Stomach smooth muscle (tissue), 2 donors: ENCODE results near the gene AFP.

Experiments
- H3K27ac ChIP-seq: one replicate; pipeline ENCODE4 v1.7.0; 2013; ENCODE audit warnings: mild to moderate bottlenecking, low read length, inconsistent platforms
- H3K27me3 ChIP-seq, 2 donors: one replicate each; pipeline ENCODE4 v1.7.0; 2013; ENCODE audit warnings: low read length in 2 of 2; ENCODE audit not compliant: insufficient read depth in 2 of 2, control insufficient read depth in 1 of 2
- H3K36me3 ChIP-seq, 2 donors: one replicate each; pipeline ENCODE4 v1.7.0; 2013; ENCODE audit warnings: low read length in 2 of 2; ENCODE audit not compliant: control insufficient read depth in 2 of 2, insufficient read depth in 2 of 2
- H3K4me1 ChIP-seq: one replicate; pipeline ENCODE4 v1.7.0; 2013; ENCODE audit warnings: low read length; ENCODE audit not compliant: control insufficient read depth, insufficient read depth
- H3K4me3 ChIP-seq, 2 donors: one replicate each; pipeline ENCODE4 v1.7.0; 2013; ENCODE audit warnings: low read length in 2 of 2
- H3K9ac ChIP-seq, 2 donors: one replicate each; pipeline ENCODE4 v1.7.0; 2013; ENCODE audit warnings: low read length in 2 of 2, mild to moderate bottlenecking in 1 of 2
- H3K9me3 ChIP-seq, 2 donors: one replicate each; pipeline ENCODE4 v1.7.0; 2013; ENCODE audit warnings: low read length in 2 of 2; ENCODE audit not compliant: control insufficient read depth in 2 of 2
- donor health status: healthy.
- donor health status: Pancreatic carcinoma.

Gene AFP

DNA sequence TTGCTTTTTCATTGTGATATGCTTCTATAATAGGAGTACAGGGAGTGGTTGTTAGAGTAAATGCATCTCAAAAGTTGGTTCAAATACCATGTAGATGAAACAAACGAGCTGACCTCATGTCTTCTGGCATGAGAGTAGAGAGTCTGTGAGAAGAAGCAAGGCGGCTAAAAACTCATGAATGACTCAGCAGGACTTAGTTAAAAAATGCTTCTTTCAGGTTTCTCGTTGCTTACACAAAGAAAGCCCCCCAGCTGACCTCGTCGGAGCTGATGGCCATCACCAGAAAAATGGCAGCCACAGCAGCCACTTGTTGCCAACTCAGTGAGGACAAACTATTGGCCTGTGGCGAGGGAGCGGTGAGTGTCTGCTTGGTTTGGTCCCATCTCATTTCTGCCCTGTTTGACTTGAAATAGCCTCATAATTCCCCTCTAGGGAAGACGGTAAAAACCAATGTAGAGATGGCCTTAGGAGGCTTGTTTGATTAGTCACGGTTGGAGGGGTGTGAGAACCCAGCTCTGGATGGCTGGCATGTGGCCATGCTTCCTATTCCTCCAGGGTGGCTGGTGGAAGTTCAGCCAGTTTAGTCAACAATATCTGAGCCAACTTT lies 14.5 kb downstream of the AFP start:
- no peaks in the 10 kb centered on the region for H3K27me3 ChIP-seq
- no peaks in the 10 kb centered on the region for H3K36me3 ChIP-seq
- no peaks in the 10 kb centered on the region for H3K9me3 ChIP-seq
- no peak overlapping the region for H3K9ac ChIP-seq
- no peak overlapping the region for H3K4me3 ChIP-seq
- H3K4me1 ChIP-seq = no peaks in the 10 kb centered on the region
- no peak overlapping the region for H3K27ac ChIP-seq

- Histone ChIP-seq H3K9ac (no peak overlapping the region), H3K36me3 (no peaks in the 10 kb centered on the region), H3K4me3 (no peak overlapping the region), H3K27me3 (no peaks in the 10 kb centered on the region), H3K4me1 (no peaks in the 10 kb centered on the region), H3K27ac (no peak overlapping the region), H3K9me3 (no peaks in the 10 kb centered on the region)
Measured at GRCh38 chr4:73451404-73451803, 15.4 kb downstream of the AFP start.

- H3K9ac ChIP-seq = no peak overlapping the region
- H3K9me3 ChIP-seq = no peaks in the 10 kb centered on the region
Measured at GRCh38 chr4:73451981-73452747, 16.1 kb downstream of the AFP start.

GRCh38 chr4:73452953-73453700 lies 17.1 kb downstream of the AFP start:
- Histone ChIP-seq H3K4me3 (no peak overlapping the region), H3K4me1 (no peaks in the 10 kb centered on the region), H3K27ac (no peak overlapping the region), H3K27me3 (no peaks in the 10 kb centered on the region), H3K36me3 (no peaks in the 10 kb centered on the region), H3K9ac (no peak overlapping the region), H3K9me3 (no peaks in the 10 kb centered on the region)

More at GRCh38 chr4:73451981-73452747, 16.1 kb downstream of the AFP start:
- Histone ChIP-seq H3K4me3 (no peak overlapping the region), H3K27me3 (no peaks in the 10 kb centered on the region), H3K4me1 (no peaks in the 10 kb centered on the region), H3K27ac (no peak overlapping the region), H3K36me3 (no peaks in the 10 kb centered on the region)

DNA sequence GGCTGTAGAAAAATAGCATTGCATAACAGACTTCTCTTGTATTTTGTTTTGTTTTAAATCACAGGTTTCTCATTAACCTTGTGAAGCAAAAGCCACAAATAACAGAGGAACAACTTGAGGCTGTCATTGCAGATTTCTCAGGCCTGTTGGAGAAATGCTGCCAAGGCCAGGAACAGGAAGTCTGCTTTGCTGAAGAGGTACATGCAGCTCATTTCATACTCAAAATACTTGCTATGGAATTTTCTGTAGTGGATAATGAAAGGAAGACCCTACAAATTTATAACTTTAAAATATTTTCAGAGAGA lies 17.6 kb downstream of the AFP start:
- Histone ChIP-seq H3K4me3 (no peak overlapping the region), H3K4me1 (no peaks in the 10 kb centered on the region), H3K9ac (no peak overlapping the region), H3K27me3 (no peaks in the 10 kb centered on the region), H3K27ac (no peak overlapping the region), H3K36me3 (no peaks in the 10 kb centered on the region), H3K9me3 (no peaks in the 10 kb centered on the region)

DNA sequence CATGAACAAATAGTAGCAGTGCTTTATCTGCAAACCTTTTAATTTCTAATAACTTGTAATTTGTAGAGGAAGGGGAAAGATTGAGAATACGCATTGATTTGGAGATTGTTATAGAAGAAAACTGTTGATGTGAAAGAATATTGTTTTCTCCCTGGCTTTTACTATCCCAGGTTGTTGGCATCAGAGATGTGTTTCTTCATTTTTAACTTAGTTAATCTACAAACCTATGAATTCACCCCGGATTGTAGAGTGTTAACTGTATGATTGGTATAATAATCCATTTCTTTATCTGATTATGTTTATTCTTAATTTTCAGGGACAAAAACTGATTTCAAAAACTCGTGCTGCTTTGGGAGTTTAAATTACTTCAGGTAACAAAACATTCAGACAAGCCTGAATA lies 18.9 kb downstream of the AFP start:
- no peak overlapping the region for H3K27ac ChIP-seq
- H3K9me3 ChIP-seq = no peaks in the 10 kb centered on the region
- no peaks in the 10 kb centered on the region for H3K4me1 ChIP-seq
- no peak overlapping the region for H3K9ac ChIP-seq
- H3K4me3 ChIP-seq = no peak overlapping the region
- no peaks in the 10 kb centered on the region for H3K36me3 ChIP-seq
- no peaks in the 10 kb centered on the region for H3K27me3 ChIP-seq

DNA sequence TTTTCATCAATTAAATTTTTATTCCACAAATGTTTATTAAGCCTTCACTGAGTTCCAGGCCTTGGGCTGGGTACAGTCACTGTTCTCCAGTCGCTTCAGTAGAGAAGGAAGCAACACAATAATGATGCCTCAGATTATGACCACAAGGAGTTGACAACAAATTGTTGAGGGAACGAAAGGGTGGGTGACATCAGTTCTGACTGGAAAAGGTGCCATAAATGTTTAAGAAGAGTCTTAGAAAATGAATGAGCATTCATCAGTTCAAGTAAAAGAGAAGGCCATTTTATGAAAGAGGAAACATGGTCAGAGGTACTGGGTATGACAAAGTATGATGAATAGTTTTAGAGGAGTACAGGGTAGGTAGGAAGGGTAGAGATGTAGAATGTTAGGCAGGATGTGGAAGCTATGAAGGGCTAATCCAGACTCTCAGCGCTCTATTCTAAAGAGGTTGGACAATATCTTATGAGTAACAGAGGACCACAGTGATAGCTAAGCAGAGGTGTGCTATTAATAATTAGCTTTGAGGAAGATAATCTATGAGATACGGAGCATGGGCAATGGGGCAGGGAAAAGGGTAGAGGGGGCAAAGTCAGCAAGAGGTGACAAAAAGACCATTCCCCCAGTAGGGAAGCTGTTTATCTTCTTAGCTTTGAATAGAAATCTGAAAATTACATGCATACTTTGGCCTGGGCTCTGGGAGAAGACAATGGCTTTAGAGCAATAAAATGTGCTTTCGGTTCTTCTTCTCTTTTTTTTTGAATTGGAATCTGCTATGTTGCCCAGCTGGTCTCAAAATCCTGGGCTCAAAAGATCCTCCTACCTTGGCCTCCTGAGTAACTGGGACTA lies 20.4 kb downstream of the AFP start:
- no peak overlapping the region for H3K27ac ChIP-seq
- no peaks in the 10 kb centered on the region for H3K9me3 ChIP-seq
- H3K4me3 ChIP-seq = no peak overlapping the region
- H3K9ac ChIP-seq = no peak overlapping the region
- H3K4me1 ChIP-seq = no peaks in the 10 kb centered on the region
- no peaks in the 10 kb centered on the region for H3K36me3 ChIP-seq
- H3K27me3 ChIP-seq = no peaks in the 10 kb centered on the region

GRCh38 chr4:73458184-73459047 lies 22.4 kb downstream of the AFP start:
- no peaks in the 10 kb centered on the region for H3K27me3 ChIP-seq
- no peaks in the 10 kb centered on the region for H3K4me1 ChIP-seq
- no peak overlapping the region for H3K27ac ChIP-seq
- no peaks in the 10 kb centered on the region for H3K36me3 ChIP-seq
- no peaks in the 10 kb centered on the region for H3K9me3 ChIP-seq
- no peak overlapping the region for H3K4me3 ChIP-seq
- no peak overlapping the region for H3K9ac ChIP-seq

- H3K9ac ChIP-seq = no peak overlapping the region
- H3K36me3 ChIP-seq = no peaks in the 10 kb centered on the region
- no peaks in the 10 kb centered on the region for H3K4me1 ChIP-seq
- no peaks in the 10 kb centered on the region for H3K9me3 ChIP-seq
- no peaks in the 10 kb centered on the region for H3K27me3 ChIP-seq
- H3K4me3 ChIP-seq = no peak overlapping the region
- no peak overlapping the region for H3K27ac ChIP-seq
Measured at GRCh38 chr4:73459048-73459421, 23.0 kb downstream of the AFP start.
